Activated naive CD4-positive, alpha-beta T cell treated with anti-CD3 and anti-CD28 coated beads, Interleukin-2, amount 50 U/mL, for 24 hours (primary cell): ENCODE results near the gene VARS1.

Source experiments
- H3K27ac Mint-ChIP-seq: one replicate; pipeline ENCODE4 v1.8.0; 2021; ENCODE audit warnings: mild to moderate bottlenecking, mixed read lengths
- H3K27me3 Mint-ChIP-seq: one replicate; pipeline ENCODE4 v1.8.0; 2021; ENCODE audit warnings: mixed read lengths
- H3K36me3 Mint-ChIP-seq: one replicate; pipeline ENCODE4 v1.8.0; 2021; ENCODE audit warnings: mixed read lengths
- H3K4me1 Mint-ChIP-seq: one replicate; pipeline ENCODE4 v1.8.0; 2021; ENCODE audit warnings: mixed read lengths
- H3K4me3 Mint-ChIP-seq: one replicate; pipeline ENCODE4 v1.8.0; 2021; ENCODE audit warnings: mild to moderate bottlenecking, mixed read lengths
- H3K9me3 Mint-ChIP-seq: one replicate; pipeline ENCODE4 v1.8.0; 2021; ENCODE audit warnings: mixed read lengths

The VARS1 gene

GRCh38 chr6:31770860-31771259, 24.7 kb downstream of the VARS1 start:
- no peaks in the 10 kb centered on the region for H3K9me3 Mint-ChIP-seq
- H3K27me3 Mint-ChIP-seq: no peaks in the 10 kb centered on the region
- H3K36me3 Mint-ChIP-seq: no peaks in the 10 kb centered on the region
- peaks cover 28% of the 10 kb centered on the region for H3K4me1 Mint-ChIP-seq
- H3K4me3 Mint-ChIP-seq: no peak overlapping the region
- peak overlapping the region; percentile 51 for H3K27ac Mint-ChIP-seq

- H3K4me1 Mint-ChIP-seq: peaks cover 22% of the 10 kb centered on the region
- no peaks in the 10 kb centered on the region for H3K27me3 Mint-ChIP-seq
- H3K4me3 Mint-ChIP-seq: peak overlapping the region; percentile 23
- no peak overlapping the region for H3K27ac Mint-ChIP-seq
- H3K9me3 Mint-ChIP-seq: no peaks in the 10 kb centered on the region
- no peaks in the 10 kb centered on the region for H3K36me3 Mint-ChIP-seq
Measured at GRCh38 chr6:31769684-31770371, 25.7 kb downstream of the VARS1 start.

GRCh38 chr6:31768363-31769257, 26.9 kb downstream of the VARS1 start:
- Mint-ChIP-seq H3K4me3 (no peak overlapping the region), H3K27me3 (no peaks in the 10 kb centered on the region), H3K36me3 (no peaks in the 10 kb centered on the region), H3K4me1 (peaks cover 23% of the 10 kb centered on the region), H3K27ac (no peak overlapping the region), H3K9me3 (no peaks in the 10 kb centered on the region)

DNA sequence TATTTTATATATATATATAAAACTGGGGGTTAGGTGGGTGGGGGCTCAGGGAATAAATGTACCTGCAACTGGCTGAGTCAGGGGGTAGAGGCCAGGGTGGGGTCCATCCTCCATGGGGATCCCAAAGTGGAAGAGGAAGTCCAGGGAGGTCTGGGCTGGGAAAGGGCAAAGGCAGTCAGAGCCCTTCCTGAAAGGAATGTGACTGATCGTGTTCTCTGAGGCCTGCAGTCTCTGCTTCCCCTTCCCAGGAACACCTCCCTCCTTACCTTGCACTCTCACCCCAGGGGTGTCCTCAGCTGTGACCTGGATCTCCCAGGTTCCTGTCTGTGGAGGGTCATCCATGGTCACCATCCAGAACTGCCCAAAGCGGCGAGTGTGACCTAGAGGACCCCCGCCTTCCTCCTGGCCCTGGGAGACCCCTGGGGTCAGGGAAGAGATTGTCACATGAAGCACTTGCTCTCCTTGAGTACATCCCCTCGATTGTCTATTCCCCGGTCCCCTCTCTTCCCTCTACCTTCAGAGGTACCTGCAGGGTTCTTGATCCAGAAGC, 28.4 kb downstream of the VARS1 start:
- no peaks in the 10 kb centered on the region for H3K27me3 Mint-ChIP-seq
- H3K9me3 Mint-ChIP-seq: no peaks in the 10 kb centered on the region
- peaks cover 17% of the 10 kb centered on the region for H3K4me1 Mint-ChIP-seq
- no peak overlapping the region for H3K27ac Mint-ChIP-seq
- H3K4me3 Mint-ChIP-seq: no peak overlapping the region
- H3K36me3 Mint-ChIP-seq: peaks cover 2% of the 10 kb centered on the region

DNA sequence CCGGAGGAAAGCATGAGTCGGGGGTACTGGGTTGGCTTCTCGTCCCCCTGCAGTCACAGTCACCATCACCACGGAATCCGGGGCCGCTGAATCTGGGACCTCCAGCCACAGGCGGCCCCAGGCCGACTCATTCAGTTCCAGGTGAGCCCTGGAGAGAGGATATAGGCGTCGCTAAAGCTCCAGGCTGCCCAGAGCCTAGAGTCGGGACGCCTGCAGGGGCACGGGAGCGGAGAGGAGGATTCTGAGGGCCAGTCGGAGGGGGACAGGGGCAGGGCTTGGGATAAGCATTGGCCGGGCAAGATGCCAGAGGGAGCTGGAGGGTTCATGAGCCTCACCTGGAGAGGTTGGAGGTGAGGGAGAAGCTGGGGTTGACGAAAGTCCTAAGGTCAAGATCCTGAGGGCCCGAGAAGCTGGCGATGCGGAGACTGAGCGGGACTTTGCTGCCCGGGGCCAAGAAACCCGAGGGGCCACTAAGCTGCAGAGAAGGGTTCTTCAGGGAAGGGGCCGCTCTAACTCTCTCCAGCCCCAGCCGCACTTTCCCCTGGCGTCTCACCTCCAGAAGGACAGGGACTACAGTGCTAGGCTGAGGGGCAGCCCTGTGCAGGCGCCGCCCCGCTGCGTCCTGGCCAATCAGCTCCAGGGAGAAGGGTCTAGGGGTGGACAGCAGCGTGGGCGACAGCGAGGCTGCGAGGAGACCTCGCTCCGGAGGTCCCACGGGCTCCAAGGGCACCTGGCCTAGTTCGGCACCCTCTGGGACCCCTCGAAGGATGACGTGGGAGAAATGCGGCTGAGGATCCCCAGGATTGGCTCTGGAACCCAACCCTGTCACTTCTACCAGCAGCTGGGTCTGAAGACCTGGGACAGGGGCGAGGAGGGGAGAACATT, 29.4 kb downstream of the VARS1 start:
- Mint-ChIP-seq H3K36me3 (peaks cover 5% of the 10 kb centered on the region), H3K9me3 (no peaks in the 10 kb centered on the region), H3K27ac (no peak overlapping the region), H3K4me3 (no peak overlapping the region), H3K27me3 (no peaks in the 10 kb centered on the region), H3K4me1 (peaks cover 12% of the 10 kb centered on the region)

DNA sequence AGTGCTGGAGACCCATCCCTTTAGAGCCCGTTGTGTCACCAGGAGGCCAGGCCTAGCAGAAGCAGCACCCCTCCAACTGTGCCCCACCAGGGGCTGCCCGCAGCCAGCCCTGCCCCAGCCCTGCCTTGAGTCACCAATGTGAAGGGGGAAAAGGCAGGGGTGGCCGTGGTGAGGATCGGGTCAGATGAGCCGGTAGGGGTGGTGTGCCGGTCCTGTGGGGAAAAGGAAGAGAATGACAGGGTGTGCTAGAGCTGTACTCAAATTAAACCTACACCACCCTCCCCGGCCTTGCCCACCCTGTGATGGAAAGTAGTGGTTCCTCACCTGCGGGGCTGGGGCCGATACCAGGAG, 30.0 kb downstream of the VARS1 start:
- Mint-ChIP-seq H3K9me3 (no peaks in the 10 kb centered on the region), H3K4me3 (no peak overlapping the region), H3K27me3 (no peaks in the 10 kb centered on the region), H3K27ac (no peak overlapping the region), H3K36me3 (peaks cover 5% of the 10 kb centered on the region), H3K4me1 (peaks cover 10% of the 10 kb centered on the region)

GRCh38 chr6:31764198-31764597, 31.4 kb downstream of the VARS1 start:
- H3K27me3 Mint-ChIP-seq: no peaks in the 10 kb centered on the region
- peaks cover 13% of the 10 kb centered on the region for H3K36me3 Mint-ChIP-seq
- H3K4me3 Mint-ChIP-seq: no peak overlapping the region
- no peak overlapping the region for H3K27ac Mint-ChIP-seq
- no peaks in the 10 kb centered on the region for H3K9me3 Mint-ChIP-seq
- peaks cover 3% of the 10 kb centered on the region for H3K4me1 Mint-ChIP-seq

- no peak overlapping the region for H3K4me3 Mint-ChIP-seq
- no peaks in the 10 kb centered on the region for H3K27me3 Mint-ChIP-seq
- H3K4me1 Mint-ChIP-seq: peaks cover 3% of the 10 kb centered on the region
- no peaks in the 10 kb centered on the region for H3K9me3 Mint-ChIP-seq
- no peak overlapping the region for H3K27ac Mint-ChIP-seq
- peaks cover 15% of the 10 kb centered on the region for H3K36me3 Mint-ChIP-seq
Measured at GRCh38 chr6:31763619-31763940, 32.0 kb downstream of the VARS1 start.

DNA sequence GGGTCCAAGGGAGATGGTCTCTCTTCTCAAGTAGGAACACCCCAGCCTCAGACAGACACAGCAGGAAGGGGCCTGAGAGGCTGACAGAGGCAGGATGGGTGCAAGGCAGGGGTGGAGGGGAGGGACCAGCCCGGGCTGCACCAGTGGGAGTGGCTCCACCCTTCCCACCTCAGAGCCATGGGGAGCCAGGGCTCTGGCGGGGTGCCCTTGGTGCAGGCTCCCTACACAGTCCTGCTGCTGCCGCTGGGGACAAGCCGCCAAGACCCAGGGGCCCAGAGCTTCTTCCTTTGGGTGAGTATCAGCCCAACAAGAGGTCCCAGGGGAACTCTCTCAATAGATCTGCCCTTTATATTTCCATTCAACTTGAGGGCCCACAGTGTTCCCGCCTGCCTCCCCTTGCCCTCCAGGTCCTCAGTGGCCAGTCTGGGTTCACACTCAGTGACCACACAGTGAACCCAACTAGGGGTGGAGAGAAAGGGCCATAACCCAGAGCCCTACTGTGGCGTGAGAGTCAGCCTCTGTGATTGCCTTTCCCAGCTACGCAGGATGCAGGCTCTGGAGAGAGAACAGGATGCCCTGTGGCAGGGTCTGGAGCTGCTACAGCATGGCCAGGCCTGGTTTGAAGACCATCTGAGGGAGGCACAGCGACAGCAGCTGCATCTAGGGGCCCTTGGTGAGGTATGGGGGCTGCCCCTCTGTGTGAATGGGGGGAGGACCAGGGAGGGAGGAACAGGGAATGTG, 32.5 kb downstream of the VARS1 start:
- Mint-ChIP-seq H3K9me3 (no peaks in the 10 kb centered on the region), H3K27ac (no peak overlapping the region), H3K4me1 (peaks cover 3% of the 10 kb centered on the region), H3K27me3 (no peaks in the 10 kb centered on the region), H3K4me3 (no peak overlapping the region), H3K36me3 (peaks cover 15% of the 10 kb centered on the region)

GRCh38 chr6:31762356-31762755, 33.2 kb downstream of the VARS1 start, which contains the start of gene SAPCD1:
Gene SAPCD1, plus strand, starts transcription at chr6:31762656. Its CDS starts 399 bp downstream, at chr6:31763055.
- Mint-ChIP-seq H3K4me1 (peaks cover 3% of the 10 kb centered on the region), H3K36me3 (peaks cover 15% of the 10 kb centered on the region), H3K27ac (no peak within 1 kb of the TSS), H3K9me3 (no peaks in the 10 kb centered on the region), H3K4me3 (no peak within 1 kb of the TSS), H3K27me3 (no peaks in the 10 kb centered on the region)

DNA sequence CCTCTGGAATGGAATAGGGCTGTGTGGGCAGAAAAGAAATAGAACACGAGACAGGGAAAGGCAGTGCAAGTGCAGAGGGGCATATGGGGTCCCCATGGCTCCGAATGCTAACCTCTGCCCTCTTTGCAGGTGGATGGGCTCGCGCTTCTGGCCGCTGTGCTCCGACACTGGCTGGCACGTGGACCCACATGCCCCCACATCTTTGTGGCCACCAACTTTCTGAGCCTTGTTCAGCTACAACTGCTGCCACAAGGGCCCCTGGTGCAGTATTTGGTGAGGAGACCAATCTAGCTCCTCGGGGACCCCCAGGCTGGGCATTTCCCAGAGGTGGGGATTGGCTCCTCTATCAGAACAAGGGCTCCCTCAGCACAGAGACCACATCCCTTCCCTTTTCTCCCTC, 34.2 kb downstream of the VARS1 start:
- no peak overlapping the region for H3K27ac Mint-ChIP-seq

GRCh38 chr6:31760790-31761189, 34.8 kb downstream of the VARS1 start:
- Mint-ChIP-seq H3K36me3 (peaks cover 15% of the 10 kb centered on the region), H3K27me3 (no peaks in the 10 kb centered on the region), H3K9me3 (no peaks in the 10 kb centered on the region), H3K27ac (no peak overlapping the region), H3K4me3 (no peak overlapping the region), H3K4me1 (peaks cover 3% of the 10 kb centered on the region)

More for the DNA sequence above, 34.2 kb downstream of the VARS1 start:
- peaks cover 15% of the 10 kb centered on the region for H3K36me3 Mint-ChIP-seq
- no peak overlapping the region for H3K4me3 Mint-ChIP-seq
- H3K27me3 Mint-ChIP-seq: no peaks in the 10 kb centered on the region
- H3K4me1 Mint-ChIP-seq: peaks cover 3% of the 10 kb centered on the region
- no peaks in the 10 kb centered on the region for H3K9me3 Mint-ChIP-seq

- H3K4me1 Mint-ChIP-seq: no peaks in the 10 kb centered on the region
- H3K27ac Mint-ChIP-seq: no peak overlapping the region
- no peaks in the 10 kb centered on the region for H3K9me3 Mint-ChIP-seq
- no peaks in the 10 kb centered on the region for H3K27me3 Mint-ChIP-seq
- peaks cover 15% of the 10 kb centered on the region for H3K36me3 Mint-ChIP-seq
- no peak overlapping the region for H3K4me3 Mint-ChIP-seq
Measured at GRCh38 chr6:31758281-31758680, 37.3 kb downstream of the VARS1 start.

DNA sequence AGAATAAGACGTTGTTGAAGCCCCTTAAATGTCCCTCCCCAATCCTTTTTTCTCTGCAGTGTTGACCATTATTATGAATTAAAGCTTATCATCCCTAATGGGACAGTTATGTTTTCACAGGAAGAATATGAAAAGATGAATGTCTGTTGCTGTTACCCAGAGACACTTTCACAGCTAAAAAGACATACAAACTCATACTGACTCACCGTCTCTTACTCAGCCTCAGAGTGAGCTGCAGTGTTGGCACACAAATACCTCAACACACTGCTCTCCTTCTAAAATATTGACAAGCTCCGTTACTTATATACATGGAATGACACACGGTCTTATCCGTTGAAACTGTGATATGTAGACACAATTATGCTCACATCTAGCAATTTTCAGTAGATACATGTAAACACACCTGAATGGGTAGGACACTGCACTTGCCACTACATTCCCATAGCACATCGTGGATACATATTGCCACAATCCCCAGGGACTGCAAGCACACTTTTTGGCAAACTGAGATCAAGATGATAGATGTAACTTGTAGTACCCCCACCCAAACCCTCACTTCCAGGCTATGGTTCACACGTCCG, 42.7 kb downstream of the VARS1 start:
- no peak overlapping the region for H3K4me3 Mint-ChIP-seq
- H3K4me1 Mint-ChIP-seq: no peaks in the 10 kb centered on the region
- no peaks in the 10 kb centered on the region for H3K9me3 Mint-ChIP-seq

More for the DNA sequence above, 42.7 kb downstream of the VARS1 start:
- Mint-ChIP-seq H3K27ac (peak overlapping the region; percentile 43), H3K36me3 (no peaks in the 10 kb centered on the region), H3K27me3 (no peaks in the 10 kb centered on the region)
